Measurements from ENCODE around the gene PPP1R13B.

Gene PPP1R13B

GRCh38 chr14:103711516-103712431, 135.6 kb downstream of the PPP1R13B start:
- H3K4me3 ChIP-seq, result peak overlapping the region; percentile 34
- H3K27ac ChIP-seq, result peak overlapping the region; percentile 72 to 87
- DNase-seq (ENCODE audit: low spot score), result peak; percentile 86
- TF ChIP-seq, protein P1, sequence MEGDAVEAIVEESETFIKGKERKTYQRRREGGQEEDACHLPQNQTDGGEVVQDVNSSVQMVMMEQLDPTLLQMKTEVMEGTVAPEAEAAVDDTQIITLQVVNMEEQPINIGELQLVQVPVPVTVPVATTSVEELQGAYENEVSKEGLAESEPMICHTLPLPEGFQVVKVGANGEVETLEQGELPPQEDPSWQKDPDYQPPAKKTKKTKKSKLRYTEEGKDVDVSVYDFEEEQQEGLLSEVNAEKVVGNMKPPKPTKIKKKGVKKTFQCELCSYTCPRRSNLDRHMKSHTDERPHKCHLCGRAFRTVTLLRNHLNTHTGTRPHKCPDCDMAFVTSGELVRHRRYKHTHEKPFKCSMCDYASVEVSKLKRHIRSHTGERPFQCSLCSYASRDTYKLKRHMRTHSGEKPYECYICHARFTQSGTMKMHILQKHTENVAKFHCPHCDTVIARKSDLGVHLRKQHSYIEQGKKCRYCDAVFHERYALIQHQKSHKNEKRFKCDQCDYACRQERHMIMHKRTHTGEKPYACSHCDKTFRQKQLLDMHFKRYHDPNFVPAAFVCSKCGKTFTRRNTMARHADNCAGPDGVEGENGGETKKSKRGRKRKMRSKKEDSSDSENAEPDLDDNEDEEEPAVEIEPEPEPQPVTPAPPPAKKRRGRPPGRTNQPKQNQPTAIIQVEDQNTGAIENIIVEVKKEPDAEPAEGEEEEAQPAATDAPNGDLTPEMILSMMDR (IDR thresholded peaks at IDR 0.05), result no peak

- TF ChIP-seq, protein P1 (IDR thresholded peaks at IDR 0.05), result no peak
- DNase-seq (ENCODE audit: low spot score), result no peak
- H3K27ac ChIP-seq, result peak overlapping the region; percentile 72 to 87
Observed at GRCh38 chr14:103710771-103711377, 136.5 kb downstream of the PPP1R13B start.

GRCh38 chr14:103709814-103710213, 137.6 kb downstream of the PPP1R13B start:
- TF ChIP-seq, protein P1 (IDR thresholded peaks at IDR 0.05), result no peak
- Histone ChIP-seq H3K27ac (no peak overlapping the region), H3K4me3 (no peak overlapping the region)
- no peak for DNase-seq (ENCODE audit: low spot score)

More at GRCh38 chr14:103710771-103711377, 136.5 kb downstream of the PPP1R13B start:
- no peak overlapping the region for H3K4me3 ChIP-seq

GRCh38 chr14:103708750-103709187, 138.6 kb downstream of the PPP1R13B start:
- TF ChIP-seq, protein P1 (IDR thresholded peaks at IDR 0.05), result no peak
- H3K4me3 ChIP-seq, result no peak overlapping the region
- H3K27ac ChIP-seq, result peak overlapping the region in 1 of 2 donors; percentile 42
- no peak for DNase-seq (ENCODE audit: low spot score)

DNA sequence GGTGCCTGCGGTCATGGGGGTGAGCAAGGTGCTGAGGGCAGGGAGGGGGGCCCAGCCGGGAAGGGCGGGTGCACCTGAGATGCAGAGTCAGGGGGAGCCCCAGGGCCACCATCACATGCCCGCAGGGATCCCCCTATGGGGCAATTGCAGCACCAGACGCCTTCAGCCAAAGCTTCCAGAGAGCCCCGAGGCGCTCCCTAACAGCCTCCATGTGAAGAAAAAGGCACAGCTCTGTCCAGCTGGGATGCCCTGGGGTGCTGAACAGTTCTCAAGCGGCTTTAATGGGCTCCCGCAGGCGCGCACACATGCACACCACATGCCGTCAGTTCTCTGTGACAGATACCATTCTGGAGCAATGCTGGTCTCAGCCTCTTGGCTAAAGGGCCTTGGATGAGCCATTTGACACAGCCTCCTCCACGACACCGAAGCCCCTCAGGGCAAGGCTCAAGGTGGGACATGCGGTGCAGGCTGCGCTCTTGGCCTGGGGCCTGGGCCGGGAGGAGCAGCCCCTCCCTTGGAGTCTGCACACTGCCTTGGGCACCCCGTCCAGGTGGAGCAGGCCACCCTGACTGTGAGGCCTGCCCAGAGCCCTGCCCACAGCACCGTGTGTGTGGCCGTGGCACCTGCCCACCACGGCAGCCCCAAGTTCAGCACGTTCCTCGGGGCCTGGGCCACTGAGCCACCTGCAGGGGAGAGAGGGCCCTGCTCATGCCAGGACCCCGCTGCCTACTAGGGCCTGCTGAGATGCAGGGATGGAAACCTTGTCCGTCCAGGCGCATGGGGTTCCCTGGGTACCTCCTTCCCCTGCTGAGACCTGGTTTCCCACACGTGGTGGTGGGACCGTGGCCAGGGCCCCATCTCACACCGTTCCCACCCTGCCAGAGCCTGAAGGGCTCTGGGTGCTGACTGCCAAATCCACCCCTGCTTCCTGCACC, 139.8 kb downstream of the PPP1R13B start:
- Histone ChIP-seq H3K4me3 (no peak overlapping the region), H3K27ac (peak overlapping the region in 1 of 2 donors; percentile 72)
- DNase-seq (ENCODE audit: low spot score), result no peak
- TF ChIP-seq, protein P1 (IDR thresholded peaks at IDR 0.05), result no peak

- TF ChIP-seq, protein P1 (IDR thresholded peaks at IDR 0.05), result no peak
- H3K27ac ChIP-seq, result peak overlapping the region in 1 of 2 donors; percentile 72
- no peak for DNase-seq (ENCODE audit: low spot score)
- no peak overlapping the region for H3K4me3 ChIP-seq
Observed at GRCh38 chr14:103706551-103707328, 140.6 kb downstream of the PPP1R13B start.

All from coronary artery (tissue), 2 donors.